GM13977 (cell line): ENCODE measurements around the gene MPHOSPH9.

ENCODE experiments used
- DNase-seq: peaks from one replicate; pipeline ENCODE4 v3.0.0; 2012; ENCODE audit warnings: low spot score
- in situ Hi-C: fragments of 300-500 bp; cut with MboI; formaldehyde crosslinking; loops from one replicate; pipeline ENCODE4 v1.12.0; 2022; ENCODE audit warnings: low sequenced_read_pairs, low pct_unique_long_range_greater_than_20kb, mixed read lengths, inconsistent platforms; ENCODE audit not compliant: unreplicated experiment
- TF ChIP-seq, protein P1 (sequence below): IDR thresholded peaks from 2 replicates; pipeline ENCODE4 v1.5.1; 2012; ENCODE audit warnings: mild to moderate bottlenecking, control low read depth; ENCODE audit not compliant: insufficient read depth; ENCODE audit errors: extremely low read depth, missing control alignments

The MPHOSPH9 gene

DNA sequence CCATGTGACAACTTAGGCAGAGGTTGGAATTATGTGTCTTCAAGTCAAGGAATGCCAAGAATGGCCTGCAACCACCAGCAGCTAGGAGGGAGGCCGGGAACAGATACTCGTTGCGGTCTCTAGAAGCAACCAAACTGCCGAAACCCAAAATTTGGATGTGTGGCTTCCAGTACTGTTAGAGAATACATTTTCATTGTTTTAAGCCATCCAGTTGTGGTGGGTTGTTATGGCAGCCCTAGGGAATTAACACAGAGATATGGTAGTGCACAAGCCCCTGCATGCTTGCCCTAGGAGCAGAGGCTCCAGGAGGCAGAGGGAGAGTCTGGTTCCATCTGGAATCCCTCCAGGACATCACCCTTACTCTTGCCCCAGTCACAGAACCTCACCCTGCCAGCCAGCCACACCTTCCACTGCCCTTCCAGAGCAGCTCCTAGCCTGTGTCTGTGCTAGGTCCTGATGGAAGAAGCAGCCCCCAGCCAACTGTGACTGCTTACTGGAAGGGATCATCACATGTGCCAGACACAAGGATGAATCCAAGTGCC, 101.6 kb downstream of the MPHOSPH9 start:
- in situ Hi-C loops = no loop called here
- TF ChIP-seq, protein P1, sequence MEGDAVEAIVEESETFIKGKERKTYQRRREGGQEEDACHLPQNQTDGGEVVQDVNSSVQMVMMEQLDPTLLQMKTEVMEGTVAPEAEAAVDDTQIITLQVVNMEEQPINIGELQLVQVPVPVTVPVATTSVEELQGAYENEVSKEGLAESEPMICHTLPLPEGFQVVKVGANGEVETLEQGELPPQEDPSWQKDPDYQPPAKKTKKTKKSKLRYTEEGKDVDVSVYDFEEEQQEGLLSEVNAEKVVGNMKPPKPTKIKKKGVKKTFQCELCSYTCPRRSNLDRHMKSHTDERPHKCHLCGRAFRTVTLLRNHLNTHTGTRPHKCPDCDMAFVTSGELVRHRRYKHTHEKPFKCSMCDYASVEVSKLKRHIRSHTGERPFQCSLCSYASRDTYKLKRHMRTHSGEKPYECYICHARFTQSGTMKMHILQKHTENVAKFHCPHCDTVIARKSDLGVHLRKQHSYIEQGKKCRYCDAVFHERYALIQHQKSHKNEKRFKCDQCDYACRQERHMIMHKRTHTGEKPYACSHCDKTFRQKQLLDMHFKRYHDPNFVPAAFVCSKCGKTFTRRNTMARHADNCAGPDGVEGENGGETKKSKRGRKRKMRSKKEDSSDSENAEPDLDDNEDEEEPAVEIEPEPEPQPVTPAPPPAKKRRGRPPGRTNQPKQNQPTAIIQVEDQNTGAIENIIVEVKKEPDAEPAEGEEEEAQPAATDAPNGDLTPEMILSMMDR = no peak
- DNase-seq = no peak

- no peak for DNase-seq
- in situ Hi-C loops = no loop called here
- TF ChIP-seq, protein P1 = no peak
Observed at GRCh38 chr12:123129621-123130020, 103.3 kb downstream of the MPHOSPH9 start.

- in situ Hi-C loops = no loop called here
- TF ChIP-seq, protein P1 = no peak
- no peak for DNase-seq
Observed at GRCh38 chr12:123127182-123127495, 105.8 kb downstream of the MPHOSPH9 start.

GRCh38 chr12:123126294-123127181, 106.4 kb downstream of the MPHOSPH9 start:
- TF ChIP-seq, protein P1 = no peak
- DNase-seq = no peak
- in situ Hi-C loops = no loop called here

DNA sequence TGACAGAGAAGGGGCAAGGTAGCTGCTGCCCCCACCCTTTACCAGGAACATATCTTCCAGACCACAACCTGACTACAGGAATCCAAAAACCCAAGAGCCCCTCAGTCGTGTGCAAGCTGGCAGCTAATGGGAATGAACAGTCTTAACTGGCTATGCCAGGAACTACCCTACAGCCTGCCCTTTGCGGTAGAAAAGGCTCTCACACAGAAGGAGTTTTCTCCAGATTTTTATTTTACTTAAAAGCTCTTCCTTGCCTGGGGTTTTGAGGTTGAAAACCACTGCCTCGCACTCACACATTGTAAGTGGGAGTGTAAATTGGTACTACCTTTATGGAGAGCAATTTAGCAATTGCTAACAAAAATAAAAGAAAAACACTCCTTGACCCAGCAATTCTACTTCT, 110.3 kb downstream of the MPHOSPH9 start:
- DNase-seq = no peak
- TF ChIP-seq, protein P1 = no peak
- in situ Hi-C loops = no loop called here

DNA sequence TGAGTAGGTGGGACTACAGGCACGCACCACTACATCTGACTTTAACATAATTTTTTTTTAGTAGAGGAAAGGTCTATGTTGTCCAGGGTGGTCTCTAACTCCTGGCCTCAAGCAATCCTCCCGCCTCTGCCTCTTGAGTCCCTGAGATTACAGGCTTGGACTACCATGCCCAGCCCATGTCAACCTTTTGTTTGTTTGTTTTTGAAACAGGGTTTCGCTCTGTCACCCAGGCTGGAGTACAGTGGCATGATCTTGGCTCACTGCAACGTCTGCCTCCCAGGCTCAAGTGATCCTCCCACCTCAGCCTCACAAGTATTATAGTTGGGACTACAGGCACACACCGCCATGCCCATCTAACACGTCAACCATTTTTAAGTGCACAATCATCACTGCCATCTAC, 111.3 kb downstream of the MPHOSPH9 start:
- TF ChIP-seq, protein P1 = no peak
- in situ Hi-C loops = no loop called here
- no peak for DNase-seq
